Skeletal muscle satellite cell (primary cell): ENCODE measurements around the gene ZC3H18.

Source experiments
- H3K27me3 ChIP-seq: 2 replicates; pipeline ENCODE4 v1.7.0; 2013; ENCODE audit warnings: low read length; ENCODE audit not compliant: control insufficient read depth, insufficient read depth
- H3K36me3 ChIP-seq: 2 replicates; pipeline ENCODE4 v1.7.0; 2013; ENCODE audit warnings: mild to moderate bottlenecking, control low read depth, low read length; ENCODE audit not compliant: insufficient read depth
- H3K4me1 ChIP-seq: 2 replicates; pipeline ENCODE4 v1.7.0; 2013; ENCODE audit warnings: low read length; ENCODE audit not compliant: control insufficient read depth, insufficient read depth
- H3K4me2 ChIP-seq: 2 replicates; pipeline ENCODE4 v1.7.0; 2013; ENCODE audit warnings: mild to moderate bottlenecking, low read length
- H3K4me3 ChIP-seq: 2 replicates; pipeline ENCODE4 v1.7.0; 2013; ENCODE audit warnings: low read length
- H3K9ac ChIP-seq: 2 replicates; pipeline ENCODE4 v1.7.0; 2013; ENCODE audit warnings: mild to moderate bottlenecking, low read depth, low read length, moderate library complexity
- H3K9me3 ChIP-seq: replicated peaks from 2 replicates; pipeline ENCODE4 v1.7.0; 2013; ENCODE audit warnings: mild to moderate bottlenecking, control low read depth, low read length

The ZC3H18 gene

GRCh38 chr16:88527937-88528743 is 42.1 kb upstream of the ZC3H18 start:
- no peaks in the 10 kb centered on the region for H3K9me3 ChIP-seq
- H3K27me3 ChIP-seq = peaks cover 24% of the 10 kb centered on the region
- no peak overlapping the region for H3K4me2 ChIP-seq
- no peak overlapping the region for H3K4me3 ChIP-seq
- peaks cover 6% of the 10 kb centered on the region for H3K4me1 ChIP-seq
- H3K36me3 ChIP-seq = no peaks in the 10 kb centered on the region
- no peak overlapping the region for H3K9ac ChIP-seq

GRCh38 chr16:88528902-88529318 is 41.3 kb upstream of the ZC3H18 start:
- no peak overlapping the region for H3K4me2 ChIP-seq
- no peaks in the 10 kb centered on the region for H3K9me3 ChIP-seq
- no peaks in the 10 kb centered on the region for H3K36me3 ChIP-seq
- no peak overlapping the region for H3K9ac ChIP-seq
- peaks cover 10% of the 10 kb centered on the region for H3K4me1 ChIP-seq
- H3K27me3 ChIP-seq = peaks cover 16% of the 10 kb centered on the region
- no peak overlapping the region for H3K4me3 ChIP-seq

GRCh38 chr16:88529596-88529995 is 40.6 kb upstream of the ZC3H18 start:
- peaks cover 9% of the 10 kb centered on the region for H3K27me3 ChIP-seq
- no peak overlapping the region for H3K4me2 ChIP-seq
- no peaks in the 10 kb centered on the region for H3K9me3 ChIP-seq
- peaks cover 10% of the 10 kb centered on the region for H3K4me1 ChIP-seq
- H3K4me3 ChIP-seq = no peak overlapping the region
- H3K9ac ChIP-seq = no peak overlapping the region
- no peaks in the 10 kb centered on the region for H3K36me3 ChIP-seq

GRCh38 chr16:88530051-88530857 is 39.9 kb upstream of the ZC3H18 start:
- Histone ChIP-seq H3K9ac (no peak overlapping the region), H3K4me1 (peaks cover 16% of the 10 kb centered on the region), H3K36me3 (no peaks in the 10 kb centered on the region), H3K4me2 (no peak overlapping the region), H3K27me3 (peaks cover 3% of the 10 kb centered on the region), H3K9me3 (no peaks in the 10 kb centered on the region), H3K4me3 (no peak overlapping the region)

GRCh38 chr16:88530858-88531203 is 39.4 kb upstream of the ZC3H18 start:
- Histone ChIP-seq H3K4me3 (no peak overlapping the region), H3K4me2 (no peak overlapping the region), H3K36me3 (no peaks in the 10 kb centered on the region), H3K4me1 (peaks cover 17% of the 10 kb centered on the region), H3K9ac (no peak overlapping the region), H3K9me3 (no peaks in the 10 kb centered on the region), H3K27me3 (no peaks in the 10 kb centered on the region)

- no peaks in the 10 kb centered on the region for H3K27me3 ChIP-seq
- H3K4me3 ChIP-seq = no peak overlapping the region
- no peaks in the 10 kb centered on the region for H3K36me3 ChIP-seq
- H3K9me3 ChIP-seq = no peaks in the 10 kb centered on the region
- no peak overlapping the region for H3K9ac ChIP-seq
- H3K4me2 ChIP-seq = no peak overlapping the region
- peaks cover 17% of the 10 kb centered on the region for H3K4me1 ChIP-seq
Observed at GRCh38 chr16:88531346-88531745, 38.9 kb upstream of the ZC3H18 start.

GRCh38 chr16:88531931-88532433 is 38.2 kb upstream of the ZC3H18 start:
- no peak overlapping the region for H3K9ac ChIP-seq
- H3K4me1 ChIP-seq = peaks cover 17% of the 10 kb centered on the region
- H3K27me3 ChIP-seq = no peaks in the 10 kb centered on the region

GRCh38 chr16:88532434-88533241 is 37.6 kb upstream of the ZC3H18 start:
- Histone ChIP-seq H3K9ac (peak overlapping the region; percentile 50), H3K9me3 (no peaks in the 10 kb centered on the region), H3K4me3 (peak overlapping the region; percentile 86), H3K27me3 (peaks cover 2% of the 10 kb centered on the region), H3K4me1 (peaks cover 17% of the 10 kb centered on the region), H3K4me2 (peak overlapping the region; percentile 86), H3K36me3 (no peaks in the 10 kb centered on the region)

More at GRCh38 chr16:88531931-88532433, 38.2 kb upstream of the ZC3H18 start:
- Histone ChIP-seq H3K4me3 (no peak overlapping the region), H3K36me3 (no peaks in the 10 kb centered on the region), H3K9me3 (no peaks in the 10 kb centered on the region), H3K4me2 (no peak overlapping the region)

GRCh38 chr16:88533381-88533917 is 36.8 kb upstream of the ZC3H18 start:
- peak overlapping the region; percentile 86 for H3K4me2 ChIP-seq
- peak overlapping the region; percentile 86 for H3K4me3 ChIP-seq
- peak overlapping the region; percentile 54 for H3K9ac ChIP-seq
- no peaks in the 10 kb centered on the region for H3K9me3 ChIP-seq
- H3K36me3 ChIP-seq = no peaks in the 10 kb centered on the region
- H3K27me3 ChIP-seq = peaks cover 10% of the 10 kb centered on the region
- H3K4me1 ChIP-seq = peaks cover 17% of the 10 kb centered on the region

- Histone ChIP-seq H3K4me2 (peak overlapping the region; percentile 92), H3K9ac (peak overlapping the region; percentile 87), H3K4me3 (peak overlapping the region; percentile 86), H3K27me3 (peaks cover 15% of the 10 kb centered on the region), H3K4me1 (peaks cover 17% of the 10 kb centered on the region), H3K36me3 (no peaks in the 10 kb centered on the region), H3K9me3 (no peaks in the 10 kb centered on the region)
Observed at GRCh38 chr16:88533932-88534637, 36.1 kb upstream of the ZC3H18 start.
